ENCODE measurements around the gene TSPEAR. TPM values are rescaled to one million over a fixed set of nuclear protein-coding genes. Genes with fewer than 3 reads are reported as not detected.

TSPEAR gene
- total RNA-seq, 4 donors from 2014 or later = not detected

GRCh38 chr21:44714905-44715304 lies 3.5 kb upstream of the TSPEAR start:
- Histone ChIP-seq H3K27me3 (peaks cover 2 to 59% of the 10 kb centered on the region in 2 donors), H3K4me1 (peaks cover 0 to 17% (median 0%) of the 10 kb centered on the region in 4 donors), H3K4me3 (no peak overlapping the region), H3K27ac (no peak overlapping the region), H3K36me3 (no peaks in the 10 kb centered on the region), H3K9me3 (no peaks in the 10 kb centered on the region)
- no peak for DNase-seq (ENCODE audit: low spot score in 2 of 2)
- TF ChIP-seq EP300 (IDR thresholded peaks at IDR 0.05) = no peak
- TF ChIP-seq CTCF (IDR thresholded peaks at IDR 0.05) = no peak
- no peak for TF ChIP-seq POLR2A (IDR thresholded peaks at IDR 0.05)
- 11% methylated on average over 8 of the region's 8 CpGs for WGBS, 2 donors

- Histone ChIP-seq H3K27me3 (peaks cover 2 to 63% of the 10 kb centered on the region in 2 donors), H3K36me3 (no peaks in the 10 kb centered on the region), H3K4me1 (peaks cover 0 to 27% (median 0%) of the 10 kb centered on the region in 4 donors), H3K4me3 (no peak overlapping the region), H3K27ac (no peak overlapping the region), H3K9me3 (no peaks in the 10 kb centered on the region)
- 88 to 89% methylated on average over 10 of the region's 10 CpGs for WGBS, 2 donors
- TF ChIP-seq CTCF (IDR thresholded peaks at IDR 0.05) (no peak), EP300 (IDR thresholded peaks at IDR 0.05) (no peak), POLR2A (IDR thresholded peaks at IDR 0.05) (no peak)
- no peak for DNase-seq (ENCODE audit: low spot score in 2 of 2)
These were observed 2.5 kb upstream of the TSPEAR start for GRCh38 chr21:44713846-44714245.

- TF ChIP-seq POLR2A (IDR thresholded peaks at IDR 0.05) (no peak), CTCF (IDR thresholded peaks at IDR 0.05) (no peak), EP300 (IDR thresholded peaks at IDR 0.05) (no peak)
- no peak overlapping the region for H3K4me3 ChIP-seq
- no peak overlapping the region for H3K27ac ChIP-seq
- no peaks in the 10 kb centered on the region for H3K9me3 ChIP-seq
- no peak for DNase-seq (ENCODE audit: low spot score in 2 of 2)
- peaks cover 2 to 65% of the 10 kb centered on the region in 2 donors for H3K27me3 ChIP-seq
- peaks cover 0 to 27% (median 0%) of the 10 kb centered on the region in 4 donors for H3K4me1 ChIP-seq
- WGBS, 2 donors = 50 to 53% methylated on average over 9 of the region's 9 CpGs
- H3K36me3 ChIP-seq = no peaks in the 10 kb centered on the region
These were observed 1.8 kb upstream of the TSPEAR start for GRCh38 chr21:44713130-44713529.

- Histone ChIP-seq H3K4me1 (peaks cover 0 to 27% (median 0%) of the 10 kb centered on the region in 4 donors), H3K36me3 (no peaks in the 10 kb centered on the region), H3K4me3 (no peak overlapping the region), H3K9me3 (no peaks in the 10 kb centered on the region), H3K27ac (no peak overlapping the region), H3K27me3 (peaks cover 2 to 72% of the 10 kb centered on the region in 2 donors)
- DNase-seq (ENCODE audit: low spot score in 2 of 2) = peak in 1 of 2 donors; percentile 5
- TF ChIP-seq EP300 (IDR thresholded peaks at IDR 0.05) = no peak
- TF ChIP-seq POLR2A (IDR thresholded peaks at IDR 0.05) = no peak
- no peak for TF ChIP-seq CTCF (IDR thresholded peaks at IDR 0.05)
- WGBS, 2 donors = 15 to 18% methylated on average over 22 of the region's 22 CpGs
These were observed 1.0 kb upstream of the TSPEAR start for GRCh38 chr21:44712203-44713028.

- Histone ChIP-seq H3K27me3 (peaks cover 2 to 88% of the 10 kb centered on the region in 2 donors), H3K9me3 (peaks cover 0 to 4% (median 0%) of the 10 kb centered on the region in 4 donors), H3K27ac (no peak overlapping the region), H3K4me3 (no peak overlapping the region), H3K36me3 (no peaks in the 10 kb centered on the region), H3K4me1 (peaks cover 0 to 30% (median 0%) of the 10 kb centered on the region in 4 donors)
- 1 to 2% methylated on average over 16 to 18 of the region's 20 CpGs for WGBS, 2 donors
- TF ChIP-seq POLR2A (IDR thresholded peaks at IDR 0.05) (no peak), EP300 (IDR thresholded peaks at IDR 0.05) (no peak), CTCF (IDR thresholded peaks at IDR 0.05) (no peak)
- peak in 1 of 2 donors; percentile 7 for DNase-seq (ENCODE audit: low spot score in 2 of 2)
These were observed 531 bp downstream of the TSPEAR start for GRCh38 chr21:44710756-44711326.
